MM.1S (cell line): Measurements from ENCODE around the gene SLC22A3.

Experiments used
- DNase-seq: peaks from one replicate; pipeline ENCODE4 v3.0.0-alpha.2; 2015
- H2AFZ ChIP-seq: fragments of 300-600 bp; sonication (generic); 2 replicates; pipeline ENCODE4 v1.6.0; 2016; ENCODE audit warnings: antibody characterized with exemption, low read length
- H3F3A ChIP-seq: fragments of 300-600 bp; sonication (generic); 2 replicates; pipeline ENCODE4 v1.6.1; 2016; ENCODE audit warnings: mild to moderate bottlenecking, antibody characterized with exemption, low read length, moderate library complexity, mixed read lengths; ENCODE audit not compliant: insufficient read depth
- H3K27ac ChIP-seq: fragments of 300-600 bp; sonication (generic); 2 replicates; pipeline ENCODE4 v1.5.1; 2016; ENCODE audit warnings: mild to moderate bottlenecking, low read length
- H3K27me3 ChIP-seq: fragments of 300-600 bp; sonication (generic); replicated peaks from 2 replicates; pipeline ENCODE4 v1.6.0; 2016; ENCODE audit warnings: low read length; ENCODE audit not compliant: insufficient read depth
- H3K36me3 ChIP-seq: fragments of 300-600 bp; sonication (generic); replicated peaks from 2 replicates; pipeline ENCODE4 v1.6.1; 2016; ENCODE audit warnings: mild to moderate bottlenecking, low read length, mixed read lengths; ENCODE audit not compliant: insufficient read depth
- H3K4me1 ChIP-seq: fragments of 300-600 bp; sonication (generic); 2 replicates; pipeline ENCODE4 v1.6.1; 2016; ENCODE audit warnings: low read length, mixed read lengths
- H3K4me2 ChIP-seq: fragments of 300-600 bp; sonication (generic); 2 replicates; pipeline ENCODE4 v1.6.0; 2016; ENCODE audit warnings: low read depth, low read length
- H3K4me3 ChIP-seq: fragments of 300-600 bp; sonication (generic); 2 replicates; pipeline ENCODE4 v1.5.1; 2016; ENCODE audit warnings: low read length, mixed read lengths
- H3K79me2 ChIP-seq: fragments of 300-600 bp; sonication (generic); 2 replicates; pipeline ENCODE4 v1.6.1; 2016; ENCODE audit warnings: mixed run types, low read length, mixed read lengths
- H3K9ac ChIP-seq: fragments of 300-600 bp; sonication (generic); 2 replicates; pipeline ENCODE4 v1.6.1; 2016; ENCODE audit warnings: low read length, mixed read lengths
- H3K9me2 ChIP-seq: fragments of 300-600 bp; sonication (generic); replicated peaks from 2 replicates; pipeline ENCODE4 v1.6.1; 2016; ENCODE audit warnings: mild to moderate bottlenecking, low read length, mixed read lengths; ENCODE audit not compliant: insufficient read depth
- H3K9me3 ChIP-seq: fragments of 300-600 bp; sonication (generic); replicated peaks from 2 replicates; pipeline ENCODE4 v1.6.1; 2016; ENCODE audit warnings: mild to moderate bottlenecking, low read length, mixed read lengths; ENCODE audit not compliant: insufficient read depth
- H4K20me1 ChIP-seq: fragments of 300-600 bp; sonication (generic); 2 replicates; pipeline ENCODE4 v1.6.1; 2016; ENCODE audit warnings: mild to moderate bottlenecking, low read length, moderate library complexity, mixed read lengths; ENCODE audit not compliant: insufficient read depth
- EZH2 ChIP-seq: fragments of 300-600 bp; sonication (generic); optimal IDR thresholded peaks from 2 replicates; pipeline ENCODE3; 2017; ENCODE audit warnings: low read depth, mild to moderate bottlenecking, antibody characterized with exemption, low read length, mixed read lengths
- EZH2phosphoT487 ChIP-seq: fragments of 300-600 bp; sonication (generic); IDR thresholded peaks from 2 replicates; pipeline ENCODE4 v1.6.1; 2018; ENCODE audit warnings: antibody characterized with exemption, low read length
- TF ChIP-seq, protein P1 (sequence below): fragments of 300-600 bp; sonication (generic); IDR thresholded peaks from 2 replicates; pipeline ENCODE4 v1.5.1; 2016; ENCODE audit warnings: antibody characterized with exemption, low read length, mixed read lengths

The SLC22A3 gene

DNA sequence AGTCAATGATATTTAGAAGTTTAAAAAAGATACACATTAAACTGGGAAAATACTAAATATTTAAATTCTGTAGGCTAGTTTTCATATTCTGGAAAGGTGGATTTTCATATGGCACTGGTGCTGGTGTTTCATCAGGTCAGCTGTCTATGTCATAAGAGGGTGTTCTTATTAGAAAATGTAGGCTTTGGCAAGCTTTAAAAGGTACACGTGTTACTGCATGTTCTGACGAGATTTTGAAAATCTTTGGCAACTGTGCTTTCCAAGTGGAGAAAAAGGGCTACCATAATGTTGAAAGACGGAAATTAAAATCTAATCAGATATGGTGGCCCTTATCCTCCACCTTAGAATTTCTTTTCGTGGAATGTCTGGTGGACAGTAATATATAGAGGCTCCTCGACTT, 30.0 kb downstream of the SLC22A3 start:
- no peak for TF ChIP-seq EZH2phosphoT487
- TF ChIP-seq EZH2: no peak
- TF ChIP-seq, protein P1, sequence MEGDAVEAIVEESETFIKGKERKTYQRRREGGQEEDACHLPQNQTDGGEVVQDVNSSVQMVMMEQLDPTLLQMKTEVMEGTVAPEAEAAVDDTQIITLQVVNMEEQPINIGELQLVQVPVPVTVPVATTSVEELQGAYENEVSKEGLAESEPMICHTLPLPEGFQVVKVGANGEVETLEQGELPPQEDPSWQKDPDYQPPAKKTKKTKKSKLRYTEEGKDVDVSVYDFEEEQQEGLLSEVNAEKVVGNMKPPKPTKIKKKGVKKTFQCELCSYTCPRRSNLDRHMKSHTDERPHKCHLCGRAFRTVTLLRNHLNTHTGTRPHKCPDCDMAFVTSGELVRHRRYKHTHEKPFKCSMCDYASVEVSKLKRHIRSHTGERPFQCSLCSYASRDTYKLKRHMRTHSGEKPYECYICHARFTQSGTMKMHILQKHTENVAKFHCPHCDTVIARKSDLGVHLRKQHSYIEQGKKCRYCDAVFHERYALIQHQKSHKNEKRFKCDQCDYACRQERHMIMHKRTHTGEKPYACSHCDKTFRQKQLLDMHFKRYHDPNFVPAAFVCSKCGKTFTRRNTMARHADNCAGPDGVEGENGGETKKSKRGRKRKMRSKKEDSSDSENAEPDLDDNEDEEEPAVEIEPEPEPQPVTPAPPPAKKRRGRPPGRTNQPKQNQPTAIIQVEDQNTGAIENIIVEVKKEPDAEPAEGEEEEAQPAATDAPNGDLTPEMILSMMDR: no peak
- H3K9me2 ChIP-seq: no peaks in the 10 kb centered on the region
- no peak for DNase-seq
- no peak overlapping the region for H3K9ac ChIP-seq
- no peaks in the 10 kb centered on the region for H4K20me1 ChIP-seq
- no peak overlapping the region for H3K4me2 ChIP-seq
- no peaks in the 10 kb centered on the region for H3K27me3 ChIP-seq
- H3K36me3 ChIP-seq: no peaks in the 10 kb centered on the region
- H3K9me3 ChIP-seq: no peaks in the 10 kb centered on the region
- H3K4me1 ChIP-seq: peaks cover 6% of the 10 kb centered on the region; the same call in 1 of the 2 replicates
- H3K27ac ChIP-seq: no peak overlapping the region
- no peak overlapping the region for H2AFZ ChIP-seq
- no peaks in the 10 kb centered on the region for H3K79me2 ChIP-seq
- H3F3A ChIP-seq: no peaks in the 10 kb centered on the region
- no peak overlapping the region for H3K4me3 ChIP-seq

DNA sequence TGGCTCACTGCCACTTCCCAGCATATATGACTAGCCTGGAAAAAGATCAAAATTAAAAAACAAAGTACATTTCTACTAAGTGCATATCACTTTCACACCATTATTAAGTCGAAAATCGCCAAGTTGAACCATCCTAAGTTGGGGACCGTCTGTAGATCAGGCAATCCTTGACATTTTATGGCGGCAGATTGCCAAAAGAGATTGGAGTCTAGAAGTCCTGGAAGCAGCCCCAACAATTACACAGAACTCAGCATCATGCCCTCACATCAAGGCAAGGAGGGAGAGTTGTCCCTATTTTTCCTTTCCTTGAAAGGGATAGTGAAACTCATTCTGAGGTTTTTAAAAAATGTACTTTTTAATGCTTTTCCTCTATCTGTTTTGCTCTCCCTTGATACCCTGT, 30.7 kb downstream of the SLC22A3 start:
- no peak overlapping the region for H3K9ac ChIP-seq
- no peaks in the 10 kb centered on the region for H3K9me2 ChIP-seq
- H3K79me2 ChIP-seq: no peaks in the 10 kb centered on the region
- H3K4me3 ChIP-seq: no peak overlapping the region
- H3K36me3 ChIP-seq: no peaks in the 10 kb centered on the region
- no peak overlapping the region for H3K4me2 ChIP-seq
- no peak overlapping the region for H2AFZ ChIP-seq
- DNase-seq: no peak
- no peaks in the 10 kb centered on the region for H3K27me3 ChIP-seq
- TF ChIP-seq EZH2phosphoT487 (no peak), EZH2 (no peak)
- TF ChIP-seq, protein P1: no peak
- H3F3A ChIP-seq: no peaks in the 10 kb centered on the region
- no peak overlapping the region for H3K27ac ChIP-seq
- H3K9me3 ChIP-seq: no peaks in the 10 kb centered on the region
- H4K20me1 ChIP-seq: no peaks in the 10 kb centered on the region
- peaks cover 6% of the 10 kb centered on the region; the same call in 1 of the 2 replicates for H3K4me1 ChIP-seq

DNA sequence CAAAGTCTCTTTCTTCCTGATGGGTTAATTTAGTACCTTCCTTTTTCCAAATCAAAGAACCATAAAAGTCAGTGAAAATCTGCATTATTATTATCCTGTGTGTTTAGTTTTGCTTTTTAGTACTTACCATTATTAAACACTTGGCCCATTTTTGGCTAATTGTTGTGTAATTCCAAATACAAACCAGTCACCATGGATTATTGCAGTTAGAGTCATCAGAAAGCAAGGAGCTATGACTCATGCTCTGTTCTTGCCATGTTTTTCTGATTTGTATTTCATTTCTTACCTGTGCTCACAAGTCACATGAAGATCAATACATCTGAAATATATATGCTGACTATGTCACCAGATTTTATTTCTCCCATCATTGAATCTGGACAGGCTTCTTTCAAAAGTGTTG, 31.3 kb downstream of the SLC22A3 start:
- Histone ChIP-seq H3F3A (no peaks in the 10 kb centered on the region), H3K27me3 (no peaks in the 10 kb centered on the region), H2AFZ (no peak overlapping the region), H3K4me1 (peaks cover 6% of the 10 kb centered on the region; the same call in 1 of the 2 replicates), H3K79me2 (no peaks in the 10 kb centered on the region), H3K27ac (no peak overlapping the region), H3K4me2 (no peak overlapping the region), H3K9me2 (no peaks in the 10 kb centered on the region), H3K36me3 (no peaks in the 10 kb centered on the region), H3K9ac (no peak overlapping the region), H3K9me3 (no peaks in the 10 kb centered on the region), H3K4me3 (no peak overlapping the region), H4K20me1 (no peaks in the 10 kb centered on the region)
- TF ChIP-seq, protein P1: no peak
- TF ChIP-seq EZH2 (no peak), EZH2phosphoT487 (no peak)
- no peak for DNase-seq
